GM23338 (cell line): ENCODE results near the gene ANG. TPM values are rescaled to one million over a fixed set of nuclear protein-coding genes. Genes with fewer than 3 reads are reported as not detected.

Experiments used
- ATAC-seq: fragments of 200-7000 bp; cut with Tn5 transposase; 3 replicates; pipeline ENCODE4 v1.9.1; 2020
- DNase-seq: peaks from one replicate; pipeline ENCODE4 v3.0.0-alpha.2; 2015; ENCODE audit warnings: low spot score
- H2AFZ ChIP-seq: fragments of 200-600 bp; sonication (generic); 2 replicates; pipeline ENCODE4 v1.8.0; 2016; ENCODE audit warnings: antibody characterized with exemption, mild to moderate bottlenecking, moderate library complexity
- H3F3A ChIP-seq: fragments of 200-600 bp; sonication (generic); replicated peaks from 2 replicates; pipeline ENCODE4 v1.8.0; 2017; ENCODE audit warnings: antibody characterized with exemption, mixed run types, low read depth
- H3K27ac ChIP-seq: fragments of 200-600 bp; sonication (generic); 2 replicates; pipeline ENCODE4 v1.6.1; 2016; ENCODE audit warnings: low read depth
- H3K27me3 ChIP-seq: fragments of 200-600 bp; sonication (generic); 2 replicates; pipeline ENCODE4 v1.8.0; 2016; ENCODE audit warnings: mild to moderate bottlenecking, mixed run types, moderate library complexity; ENCODE audit not compliant: insufficient read depth
- H3K36me3 ChIP-seq: fragments of 200-600 bp; sonication (generic); 2 replicates; pipeline ENCODE4 v1.8.0; 2016; ENCODE audit warnings: mild to moderate bottlenecking; ENCODE audit not compliant: insufficient read depth
- H3K4me1 ChIP-seq: fragments of 200-600 bp; sonication (generic); 2 replicates; pipeline ENCODE4 v1.8.0; 2016; ENCODE audit warnings: mild to moderate bottlenecking, moderate library complexity; ENCODE audit not compliant: insufficient read depth
- H3K4me2 ChIP-seq: fragments of 200-600 bp; sonication (generic); 2 replicates; pipeline ENCODE4 v1.7.1; 2017; ENCODE audit warnings: mixed run types
- H3K4me3 ChIP-seq: fragments of 200-600 bp; sonication (generic); 2 replicates; pipeline ENCODE4 v1.6.1; 2016; ENCODE audit warnings: mixed run types
- H3K79me2 ChIP-seq: fragments of 200-600 bp; sonication (generic); replicated peaks from 2 replicates; pipeline ENCODE4 v1.8.0; 2017; ENCODE audit warnings: mild to moderate bottlenecking; ENCODE audit not compliant: insufficient read depth
- H3K9me2 ChIP-seq: fragments of 200-600 bp; sonication (generic); 2 replicates; pipeline ENCODE4 v1.8.0; 2017; ENCODE audit not compliant: insufficient read depth
- H4K20me1 ChIP-seq: fragments of 200-600 bp; sonication (generic); replicated peaks from 2 replicates; pipeline ENCODE4 v1.8.0; 2017; ENCODE audit warnings: mild to moderate bottlenecking; ENCODE audit not compliant: insufficient read depth
- H3K27ac Mint-ChIP-seq: 2 replicates; pipeline ENCODE4 v1.8.0; 2020; ENCODE audit warnings: inconsistent platforms, mild to moderate bottlenecking, moderate library complexity, mixed read lengths
- H3K27me3 Mint-ChIP-seq: 3 replicates; pipeline ENCODE4 v1.8.0; 2022; ENCODE audit warnings: low read depth, mild to moderate bottlenecking, moderate library complexity, mixed read lengths, inconsistent platforms; ENCODE audit not compliant: insufficient read depth, poor library complexity
- H3K36me3 Mint-ChIP-seq: 3 replicates; pipeline ENCODE4 v1.8.0; 2021; ENCODE audit warnings: low read depth, mild to moderate bottlenecking, inconsistent platforms, moderate library complexity, mixed read lengths
- H3K4me1 Mint-ChIP-seq: 3 replicates; pipeline ENCODE4 v1.8.0; 2020; ENCODE audit warnings: mild to moderate bottlenecking, inconsistent platforms, mixed read lengths
- H3K4me3 Mint-ChIP-seq: 3 replicates; pipeline ENCODE4 v1.8.0; 2021; ENCODE audit warnings: moderate library complexity, mild to moderate bottlenecking, inconsistent platforms, mixed read lengths
- H3K9me3 Mint-ChIP-seq: 3 replicates; pipeline ENCODE4 v1.8.0; 2020; ENCODE audit warnings: moderate library complexity, mild to moderate bottlenecking, inconsistent platforms, mixed read lengths
- CREB1 ChIP-seq: fragments of 250-450 bp; sonication (Bioruptor Pico); IDR thresholded peaks from 2 replicates; pipeline ENCODE4 v1.5.0; 2020; ENCODE audit warnings: low read depth, mild to moderate bottlenecking, moderate library complexity
- ETS1 ChIP-seq: IDR thresholded peaks from 2 replicates; pipeline ENCODE4 v1.6.1; 2016; ENCODE audit warnings: antibody characterized with exemption
- JUNB ChIP-seq: IDR thresholded peaks from one replicate; pipeline ENCODE4 v1.6.1; 2016; ENCODE audit warnings: antibody characterized with exemption; ENCODE audit not compliant: unreplicated experiment
- POLR2AphosphoS5 ChIP-seq: IDR thresholded peaks from 2 replicates; pipeline ENCODE4 v1.6.1; 2016; ENCODE audit warnings: antibody characterized with exemption, low read depth
- ZNF114 ChIP-seq: fragments of 250-450 bp; sonication (Bioruptor Pico); IDR thresholded peaks from 2 replicates; pipeline ENCODE4 v1.5.0; 2020; ENCODE audit warnings: mild to moderate bottlenecking, moderate library complexity
- ZNF331 ChIP-seq: fragments of 250-450 bp; sonication (Bioruptor Pico); IDR thresholded peaks from 2 replicates; pipeline ENCODE4 v1.5.0; 2020; ENCODE audit warnings: low read depth, mild to moderate bottlenecking, moderate library complexity
- ZNF462 ChIP-seq: fragments of 250-450 bp; sonication (Bioruptor Pico); IDR thresholded peaks from 2 replicates; pipeline ENCODE4 v1.5.0; 2020; ENCODE audit warnings: mild to moderate bottlenecking, moderate library complexity
- polyA plus RNA-seq: library from polyadenylated mRNA; unstranded; fragments of >200 nt; fragmentation: Nextera tagmentation; extraction: Ambion mirVana; gene quantifications from 2 replicates; pipeline ENCODE4 v1.2.1, GENCODE V29; 2016
- total RNA-seq: library from RNA; depleted of rRNA; stranded (reverse); fragments of >200 nt; shearing (Covaris generic); gene quantifications from 2 replicates; pipeline ENCODE4 v1.2.3, GENCODE V29; 2014
- TF ChIP-seq, protein P1 (sequence below), 2 experiments: fragments of 200-600 bp in 1 of 2; sonication (generic) in 1 of 2; conservative IDR thresholded peaks; 2 replicates each; pipeline versions ENCODE4 v1.5.1 to v1.6.1; 2016 to 2017; ENCODE audit warnings: antibody characterized with exemption in 2 of 2, low read depth in 2 of 2, mild to moderate bottlenecking in 2 of 2, moderate library complexity in 1 of 2

The ANG gene
- total and polyA plus RNA-seq, 2 experiments from 2014 or later = 2.3 to 3.7 TPM

DNA sequence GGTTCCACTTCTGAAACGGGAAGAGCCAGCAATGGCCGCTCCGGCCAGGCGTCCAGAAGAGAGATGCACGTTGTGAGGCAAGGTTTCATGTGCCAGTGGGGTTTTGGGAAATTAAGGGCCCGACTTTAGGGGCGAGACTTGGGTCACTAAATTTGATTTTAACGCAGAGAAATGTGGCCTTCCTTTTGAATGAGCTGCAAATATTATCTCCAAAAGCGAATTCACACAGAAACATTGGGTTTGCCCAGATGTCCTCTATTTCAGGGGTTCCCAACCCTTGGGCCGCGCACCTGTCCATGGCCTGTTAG, 6.5 kb upstream of the ANG start (continued):
- TF ChIP-seq ZNF462 (CRISPR knock-in tag) = no peak
- no peak for TF ChIP-seq ZNF331
- TF ChIP-seq, protein P1, sequence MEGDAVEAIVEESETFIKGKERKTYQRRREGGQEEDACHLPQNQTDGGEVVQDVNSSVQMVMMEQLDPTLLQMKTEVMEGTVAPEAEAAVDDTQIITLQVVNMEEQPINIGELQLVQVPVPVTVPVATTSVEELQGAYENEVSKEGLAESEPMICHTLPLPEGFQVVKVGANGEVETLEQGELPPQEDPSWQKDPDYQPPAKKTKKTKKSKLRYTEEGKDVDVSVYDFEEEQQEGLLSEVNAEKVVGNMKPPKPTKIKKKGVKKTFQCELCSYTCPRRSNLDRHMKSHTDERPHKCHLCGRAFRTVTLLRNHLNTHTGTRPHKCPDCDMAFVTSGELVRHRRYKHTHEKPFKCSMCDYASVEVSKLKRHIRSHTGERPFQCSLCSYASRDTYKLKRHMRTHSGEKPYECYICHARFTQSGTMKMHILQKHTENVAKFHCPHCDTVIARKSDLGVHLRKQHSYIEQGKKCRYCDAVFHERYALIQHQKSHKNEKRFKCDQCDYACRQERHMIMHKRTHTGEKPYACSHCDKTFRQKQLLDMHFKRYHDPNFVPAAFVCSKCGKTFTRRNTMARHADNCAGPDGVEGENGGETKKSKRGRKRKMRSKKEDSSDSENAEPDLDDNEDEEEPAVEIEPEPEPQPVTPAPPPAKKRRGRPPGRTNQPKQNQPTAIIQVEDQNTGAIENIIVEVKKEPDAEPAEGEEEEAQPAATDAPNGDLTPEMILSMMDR (conservative IDR thresholded peaks at IDR 0.05; ENCODE audit: low read depth in 2 of 2) = no peak
- TF ChIP-seq POLR2AphosphoS5 = no peak

GRCh38 chr14:20682435-20683124, 6.0 kb upstream of the ANG start:
- Histone ChIP-seq H3K27ac (peak overlapping the region; percentile 82), H4K20me1 (no peaks in the 10 kb centered on the region), H3K4me3 (peak overlapping the region; percentile 92), H3K9me2 (no peaks in the 10 kb centered on the region), H3K79me2 (no peaks in the 10 kb centered on the region), H3F3A (peaks cover 3% of the 10 kb centered on the region; the same call in 1 of the 2 replicates), H3K36me3 (no peaks in the 10 kb centered on the region), H3K4me2 (peak overlapping the region; percentile 80), H3K4me1 (peaks cover 9% of the 10 kb centered on the region), H3K27me3 (no peaks in the 10 kb centered on the region), H2AFZ (peak overlapping the region; percentile 87)
- Mint-ChIP-seq H3K36me3 (no peaks in the 10 kb centered on the region; the same call in 2 of the 3 replicates), H3K9me3 (no peaks in the 10 kb centered on the region), H3K27me3 (peaks cover 13% of the 10 kb centered on the region), H3K4me1 (peaks cover 20% of the 10 kb centered on the region), H3K4me3 (no peak overlapping the region), H3K27ac (no peak overlapping the region)
- DNase-seq = peak; percentile 83
- peak; percentile 55 for ATAC-seq
- TF ChIP-seq CREB1 (CRISPR knock-in tag) (0 out of 2 replicates have a peak, but pooled peaks have one; percentile 39), ETS1 (peak; percentile 15; the same call in 1 of the 2 replicates), ZNF331 (no peak), ZNF114 (CRISPR knock-in tag) (no peak), JUNB (no peak), POLR2AphosphoS5 (peak; percentile 83)
- TF ChIP-seq, protein P1 (conservative IDR thresholded peaks at IDR 0.05; ENCODE audit: low read depth in 2 of 2) = no peak
